CD4-positive, alpha-beta T cell (primary cell): ENCODE results near the gene FBXL14. TPM values are rescaled to one million over a fixed set of nuclear protein-coding genes. Genes with fewer than 3 reads are reported as not detected.
A peak's percentile ranks its signal among the peaks of the same experiment; 100 is the strongest.

Experiments
- ATAC-seq: fragments of 200-7000 bp; cut with Tn5 transposase; one replicate; pipeline ENCODE4 v1.10.0; 2022; ENCODE audit warnings: mild to moderate bottlenecking; ENCODE audit not compliant: poor library complexity
- CTCF ChIA-PET: fragments of 350-600 bp; sonication (Branson Sonifier 250); formaldehyde crosslinking; loops from one replicate; lab custom pipeline; 2021; ENCODE audit warnings: antibody characterized with exemption, inconsistent platforms; lab: Charles Lee
- POLR2A ChIA-PET: fragments of 350-600 bp; sonication (Branson Sonifier 250); formaldehyde crosslinking; loops from one replicate; lab custom pipeline; 2021; ENCODE audit warnings: antibody characterized with exemption, inconsistent platforms; lab: Charles Lee
- DNase-seq, 14 experiments: peaks; one replicate each; pipeline ENCODE4 v3.0.0-alpha.2; 2013 to 2020; ENCODE audit warnings: mixed read lengths in 2 of 14
- H3K27ac ChIP-seq, 2 donors: one replicate each; pipeline versions ENCODE4 v1.5.1 to v1.7.0; 2013; ENCODE audit warnings: low read length in 2 of 2, low read depth in 1 of 2, mild to moderate bottlenecking in 1 of 2
- H3K27me3 ChIP-seq, 2 experiments: 1 replicate in 1 of 2; 2 replicates in 1 of 2; pipeline versions ENCODE4 v1.6.1 to v1.7.0; 2013; ENCODE audit warnings: low read length in 2 of 2, control low read depth in 1 of 2, mild to moderate bottlenecking in 1 of 2, moderate library complexity in 1 of 2; ENCODE audit not compliant: insufficient read depth in 2 of 2, control insufficient read depth in 1 of 2
- H3K36me3 ChIP-seq: one replicate; pipeline ENCODE4 v1.6.1; 2013; ENCODE audit warnings: low read length, control low read depth; ENCODE audit not compliant: insufficient read depth
- H3K4me1 ChIP-seq: one replicate; pipeline ENCODE4 v1.6.1; 2013; ENCODE audit warnings: low read length, control low read depth; ENCODE audit not compliant: insufficient read depth
- H3K4me3 ChIP-seq: one replicate; pipeline ENCODE4 v1.5.1; 2013; ENCODE audit warnings: mild to moderate bottlenecking, low read length, moderate library complexity
- H3K9me3 ChIP-seq, 2 experiments: 1 replicate in 1 of 2; 2 replicates in 1 of 2; pipeline versions ENCODE4 v1.6.1 to v1.7.0; 2013; ENCODE audit warnings: low read length in 2 of 2, mild to moderate bottlenecking in 2 of 2, control low read depth in 1 of 2, moderate library complexity in 1 of 2; ENCODE audit not compliant: control insufficient read depth in 1 of 2, insufficient read depth in 1 of 2
- H3K27ac Mint-ChIP-seq: one replicate; pipeline ENCODE4 v1.8.0; 2020; ENCODE audit warnings: mixed read lengths
- H3K27me3 Mint-ChIP-seq: one replicate; pipeline ENCODE4 v1.8.0; 2021; ENCODE audit warnings: mixed read lengths
- H3K36me3 Mint-ChIP-seq: one replicate; pipeline ENCODE4 v1.8.0; 2021; ENCODE audit warnings: low read depth, mixed read lengths
- H3K4me1 Mint-ChIP-seq: one replicate; pipeline ENCODE4 v1.8.0; 2021; ENCODE audit warnings: low read depth, mixed read lengths
- H3K4me3 Mint-ChIP-seq: one replicate; pipeline ENCODE4 v1.8.0; 2020; ENCODE audit warnings: mild to moderate bottlenecking, mixed read lengths
- H3K9me3 Mint-ChIP-seq: one replicate; pipeline ENCODE4 v1.8.0; 2020; ENCODE audit warnings: mixed read lengths
- intact Hi-C, 2 experiments: fragments of 100-400 bp; cut with DNase I in 1 of 2; cut with micrococcal nuclease in 1 of 2; formaldehyde crosslinking; loops; one replicate each; pipeline versions ENCODE4 v1.15.1 to v1.9.0; 2023 to 2025; cut with DNase I, micrococcal nuclease
- total RNA-seq, 174 experiments: library from RNA in 2 of 174; stranded (reverse) in 2 of 174; gene quantifications; one replicate each; pipeline ENCODE4 v1.2.3 and lab custom pipeline; 2021 to 2026
- TF ChIP-seq, protein P1 (sequence below): fragments of 200-600 bp; IDR thresholded peaks from one replicate; pipeline ENCODE4 v1.8.0; 2022; ENCODE audit warnings: antibody characterized with exemption, mild to moderate bottlenecking

Gene FBXL14
- total RNA-seq, 2 experiments from 2014 or later, result 32.3 to 33.6 TPM

GRCh38 chr12:1594006-1594260 lies 448 bp downstream of the FBXL14 start:
- Mint-ChIP-seq H3K4me3 (peak overlapping the region; percentile 91), H3K36me3 (peaks cover 43% of the 10 kb centered on the region), H3K4me1 (peaks cover 60% of the 10 kb centered on the region), H3K27me3 (no peaks in the 10 kb centered on the region), H3K9me3 (no peaks in the 10 kb centered on the region), H3K27ac (no peak overlapping the region)
- Histone ChIP-seq H3K27ac (peak overlapping the region; percentile 54 to 58), H3K36me3 (peaks cover 5% of the 10 kb centered on the region), H3K27me3 (no peaks in the 10 kb centered on the region), H3K4me3 (peak overlapping the region; percentile 79), H3K4me1 (peaks cover 37% of the 10 kb centered on the region), H3K9me3 (no peaks in the 10 kb centered on the region)
- ChIA-PET POLR2A (interaction anchor here (0.7 to 4.1 kb wide), 12 partner anchors 9 to 1024 kb away, joined by 3 to 65 read pairs (median 5); partner anchors contain the start of gene RAD52), CTCF (interaction anchor here (1.0 to 2.7 kb wide), 6 partner anchors 8 to 644 kb away, joined by 3 to 17 read pairs (median 6); partner anchors contain the start of gene RAD52)
- intact Hi-C loops, result loop anchor here (5.0 to 10.0 kb wide), 4 partner anchors 602 to 1202 kb away; partner anchors contain the start of genes RAD52 (in 2 of the 2), ERC1 (in 1 of the 2) and WNK1 (in 1 of the 2)
- ATAC-seq (peak; percentile 3), DNase-seq (no peak)
- TF ChIP-seq, protein P1, sequence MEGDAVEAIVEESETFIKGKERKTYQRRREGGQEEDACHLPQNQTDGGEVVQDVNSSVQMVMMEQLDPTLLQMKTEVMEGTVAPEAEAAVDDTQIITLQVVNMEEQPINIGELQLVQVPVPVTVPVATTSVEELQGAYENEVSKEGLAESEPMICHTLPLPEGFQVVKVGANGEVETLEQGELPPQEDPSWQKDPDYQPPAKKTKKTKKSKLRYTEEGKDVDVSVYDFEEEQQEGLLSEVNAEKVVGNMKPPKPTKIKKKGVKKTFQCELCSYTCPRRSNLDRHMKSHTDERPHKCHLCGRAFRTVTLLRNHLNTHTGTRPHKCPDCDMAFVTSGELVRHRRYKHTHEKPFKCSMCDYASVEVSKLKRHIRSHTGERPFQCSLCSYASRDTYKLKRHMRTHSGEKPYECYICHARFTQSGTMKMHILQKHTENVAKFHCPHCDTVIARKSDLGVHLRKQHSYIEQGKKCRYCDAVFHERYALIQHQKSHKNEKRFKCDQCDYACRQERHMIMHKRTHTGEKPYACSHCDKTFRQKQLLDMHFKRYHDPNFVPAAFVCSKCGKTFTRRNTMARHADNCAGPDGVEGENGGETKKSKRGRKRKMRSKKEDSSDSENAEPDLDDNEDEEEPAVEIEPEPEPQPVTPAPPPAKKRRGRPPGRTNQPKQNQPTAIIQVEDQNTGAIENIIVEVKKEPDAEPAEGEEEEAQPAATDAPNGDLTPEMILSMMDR, result no peak

- Histone ChIP-seq H3K27me3 (no peaks in the 10 kb centered on the region), H3K4me1 (peaks cover 39% of the 10 kb centered on the region), H3K9me3 (no peaks in the 10 kb centered on the region), H3K36me3 (peaks cover 5% of the 10 kb centered on the region), H3K4me3 (peak overlapping the region; percentile 79), H3K27ac (peak overlapping the region; percentile 54 to 58)
- intact Hi-C loops, result loop anchor here (5.0 to 10.0 kb wide), 4 partner anchors 601 to 1201 kb away; partner anchors contain the start of genes RAD52 (in 2 of the 2), ERC1 (in 1 of the 2) and WNK1 (in 1 of the 2)
- Mint-ChIP-seq H3K4me3 (peak overlapping the region; percentile 91), H3K9me3 (no peaks in the 10 kb centered on the region), H3K27ac (peak overlapping the region; percentile 91), H3K36me3 (peaks cover 48% of the 10 kb centered on the region), H3K4me1 (peaks cover 65% of the 10 kb centered on the region), H3K27me3 (no peaks in the 10 kb centered on the region)
- peak in 13 of 14 experiments; percentile 37 to 82 (median 53) for DNase-seq
- TF ChIP-seq, protein P1, result no peak
- CTCF ChIA-PET, result interaction anchor here (1.0 to 2.7 kb wide), 5 partner anchors 9 to 644 kb away, joined by 3 to 17 read pairs (median 7); partner anchors contain the start of gene RAD52
- ATAC-seq, result peak; percentile 35
- POLR2A ChIA-PET, result interaction anchor here (0.5 to 4.1 kb wide), 16 partner anchors 9 to 1024 kb away, joined by 3 to 65 read pairs (median 4); partner anchors contain the start of genes DCP1B, RAD52 and WNK1
Observed at GRCh38 chr12:1593174-1594005, 991 bp downstream of the FBXL14 start.

- POLR2A ChIA-PET, result interaction anchor here (0.5 to 4.1 kb wide), 11 partner anchors 10 to 785 kb away, joined by 3 to 65 read pairs (median 3); partner anchors contain the start of gene DCP1B
- intact Hi-C loops, result loop anchor here (5.0 to 10.0 kb wide), 4 partner anchors 600 to 1200 kb away; partner anchors contain the start of genes RAD52 (in 2 of the 2), ERC1 (in 1 of the 2) and WNK1 (in 1 of the 2)
- CTCF ChIA-PET, result interaction anchor here (1.0 to 2.7 kb wide), 5 partner anchors 9 to 17 kb away, joined by 3 to 17 read pairs (median 7); no protein-coding TSS in a partner anchor
- Histone ChIP-seq H3K4me3 (peak overlapping the region; percentile 79), H3K36me3 (peaks cover 5% of the 10 kb centered on the region), H3K27ac (peak overlapping the region; percentile 54 to 58), H3K27me3 (no peaks in the 10 kb centered on the region), H3K9me3 (no peaks in the 10 kb centered on the region), H3K4me1 (peaks cover 41% of the 10 kb centered on the region)
- Mint-ChIP-seq H3K4me1 (peaks cover 73% of the 10 kb centered on the region), H3K4me3 (peak overlapping the region; percentile 91), H3K27me3 (no peaks in the 10 kb centered on the region), H3K36me3 (peaks cover 54% of the 10 kb centered on the region), H3K27ac (peak overlapping the region; percentile 91), H3K9me3 (no peaks in the 10 kb centered on the region)
- ATAC-seq (peak; percentile 50), DNase-seq (peak; percentile 30 to 85 (median 58))
- TF ChIP-seq, protein P1, result no peak
Observed at GRCh38 chr12:1592444-1593173, 1.8 kb downstream of the FBXL14 start.
